ENCODE measurements around the gene SHC3. TPM values are rescaled to one million over a fixed set of nuclear protein-coding genes. Genes with fewer than 3 reads are reported as not detected.

The SHC3 gene
- total RNA-seq, 1 experiment from 2014 or later, result 1.8 TPM

DNA sequence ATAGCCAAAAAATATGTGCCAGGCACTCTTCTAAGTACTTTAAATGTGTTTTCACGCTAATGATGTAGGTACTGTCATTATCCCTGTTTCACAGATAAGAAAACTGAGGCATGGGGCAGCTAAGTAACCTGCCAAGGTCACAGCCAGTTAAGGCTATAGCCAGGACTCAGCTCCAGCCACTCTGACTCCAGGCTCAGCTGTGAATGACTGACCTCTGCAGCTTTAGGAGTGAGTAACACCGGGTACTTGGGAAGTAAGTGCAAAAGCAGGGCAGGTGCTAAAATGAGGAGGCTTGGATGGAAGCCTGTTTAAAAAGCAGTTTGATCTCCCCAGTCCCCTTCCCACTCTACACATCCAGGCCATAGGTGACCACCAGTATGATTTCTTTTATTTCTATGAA lies 10.6 kb upstream of the SHC3 start:
- Histone ChIP-seq H4K5ac (ENCODE audit: insufficient read length, low read depth, low read length) (no peak overlapping the region), H2BK12ac (ENCODE audit: insufficient read length, low read depth, low read length) (no peak overlapping the region), H3K27me3 (ENCODE audit: insufficient read depth, low read length) (no peaks in the 10 kb centered on the region), H3K9me3 (ENCODE audit: control insufficient read depth, low read depth, low read length) (no peaks in the 10 kb centered on the region), H2BK120ac (ENCODE audit: low read depth, low read length, poor library complexity, severe bottlenecking) (no peak overlapping the region), H3K4me1 (ENCODE audit: insufficient read depth, low read length) (no peaks in the 10 kb centered on the region), H3K79me1 (ENCODE audit: insufficient read depth, low read depth, low read length, poor library complexity, severe bottlenecking) (no peaks in the 10 kb centered on the region), H3K14ac (ENCODE audit: insufficient read depth, low read length) (no peak overlapping the region), H3K23me2 (ENCODE audit: insufficient read length, low read depth, low read length, poor library complexity, severe bottlenecking) (no peaks in the 10 kb centered on the region), H2BK15ac (ENCODE audit: low read depth, low read length) (no peak overlapping the region), H3K27ac (ENCODE audit: insufficient read length, low read depth, low read length) (no peak overlapping the region), H3K79me2 (ENCODE audit: insufficient read depth, low read length) (no peaks in the 10 kb centered on the region), H3K23ac (ENCODE audit: insufficient read length, low read depth, low read length) (no peak overlapping the region), H2AK5ac (ENCODE audit: insufficient read length, low read length) (no peak overlapping the region), H4K91ac (ENCODE audit: insufficient read length, low read depth, low read length) (no peak overlapping the region), H4K20me1 (ENCODE audit: control insufficient read depth, insufficient read depth, insufficient read length) (no peaks in the 10 kb centered on the region), H3K56ac (ENCODE audit: insufficient read length, low read depth, low read length) (no peak overlapping the region), H2BK5ac (ENCODE audit: insufficient read length, low read length) (no peak overlapping the region), H4K8ac (replicated peaks; ENCODE audit: insufficient read length, low read depth, low read length) (no peak overlapping the region), H3K18ac (ENCODE audit: insufficient read length, low read depth, low read length) (no peak overlapping the region), H2BK20ac (ENCODE audit: low read depth, low read length, poor library complexity, severe bottlenecking) (no peak overlapping the region), H3T11ph (ENCODE audit: low read length) (no peak overlapping the region), H3K4ac (ENCODE audit: low read depth, low read length) (no peak overlapping the region), H2AFZ (ENCODE audit: low read length) (no peak overlapping the region), H3K4me2 (ENCODE audit: insufficient read depth, insufficient read length, low read length) (no peak overlapping the region), H3K9ac (ENCODE audit: extremely low read depth, insufficient read length, low read length) (no peak overlapping the region)
- Mint-ChIP-seq H3K27me3 (ENCODE audit: low read depth) (no peaks in the 10 kb centered on the region; the same call in 1 of the 2 replicates), H3K27ac (no peak overlapping the region), H3K36me3 (ENCODE audit: insufficient read depth in 1 of 3, low read depth in 3 of 3) (no peaks in the 10 kb centered on the region), H3K4me1 (peaks cover under 1 to 9% of the 10 kb centered on the region in 2 experiments; a peak in 3 of 4 replicates), H3K9me3 (peaks cover 0 to 4% of the 10 kb centered on the region in 2 experiments; a peak in 2 of 5 replicates), H3K4me3 (no peak overlapping the region)
- no CpG with 5 or more reads among the region's 2 CpGs for WGBS (ENCODE audit: extremely low coverage, insufficient read length, low lambda C conversion rate)
- TF ChIP-seq, protein P1, sequence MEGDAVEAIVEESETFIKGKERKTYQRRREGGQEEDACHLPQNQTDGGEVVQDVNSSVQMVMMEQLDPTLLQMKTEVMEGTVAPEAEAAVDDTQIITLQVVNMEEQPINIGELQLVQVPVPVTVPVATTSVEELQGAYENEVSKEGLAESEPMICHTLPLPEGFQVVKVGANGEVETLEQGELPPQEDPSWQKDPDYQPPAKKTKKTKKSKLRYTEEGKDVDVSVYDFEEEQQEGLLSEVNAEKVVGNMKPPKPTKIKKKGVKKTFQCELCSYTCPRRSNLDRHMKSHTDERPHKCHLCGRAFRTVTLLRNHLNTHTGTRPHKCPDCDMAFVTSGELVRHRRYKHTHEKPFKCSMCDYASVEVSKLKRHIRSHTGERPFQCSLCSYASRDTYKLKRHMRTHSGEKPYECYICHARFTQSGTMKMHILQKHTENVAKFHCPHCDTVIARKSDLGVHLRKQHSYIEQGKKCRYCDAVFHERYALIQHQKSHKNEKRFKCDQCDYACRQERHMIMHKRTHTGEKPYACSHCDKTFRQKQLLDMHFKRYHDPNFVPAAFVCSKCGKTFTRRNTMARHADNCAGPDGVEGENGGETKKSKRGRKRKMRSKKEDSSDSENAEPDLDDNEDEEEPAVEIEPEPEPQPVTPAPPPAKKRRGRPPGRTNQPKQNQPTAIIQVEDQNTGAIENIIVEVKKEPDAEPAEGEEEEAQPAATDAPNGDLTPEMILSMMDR (conservative IDR thresholded peaks at IDR 0.05), result no peak
- DNase-seq, result no peak

Measured in H9 (cell line).